Astrocyte of the spinal cord (primary cell): ENCODE measurements around the gene SYCN.

Source experiments
- DNase-seq: peaks from one replicate; pipeline ENCODE4 v3.0.0; 2011; ENCODE audit warnings: low read depth, low spot score
- H3K4me3 ChIP-seq: 2 replicates; pipeline ENCODE4 v1.5.1; 2011; ENCODE audit warnings: low read depth, mild to moderate bottlenecking, low read length, moderate library complexity
- CTCF ChIP-seq: IDR thresholded peaks from 2 replicates; pipeline ENCODE4 v1.5.1; 2012; ENCODE audit warnings: low read depth, mild to moderate bottlenecking, low read length, inconsistent platforms
- in situ Hi-C: cut with HindIII; loops from 2 replicates; pipeline ENCODE4 v1.10.0; 2017; ENCODE audit warnings: low sequenced_read_pairs

The SYCN gene

GRCh38 chr19:39181500-39182173 lies 22.4 kb downstream of the SYCN start:
- no peak for DNase-seq
- no peak for TF ChIP-seq CTCF
- in situ Hi-C loops, result no loop called here
- no peak overlapping the region for H3K4me3 ChIP-seq

GRCh38 chr19:39180749-39181148 lies 23.3 kb downstream of the SYCN start:
- in situ Hi-C loops, result no loop called here
- TF ChIP-seq CTCF, result no peak
- no peak overlapping the region for H3K4me3 ChIP-seq
- DNase-seq, result no peak

GRCh38 chr19:39179754-39180153 lies 24.3 kb downstream of the SYCN start:
- H3K4me3 ChIP-seq, result no peak overlapping the region

GRCh38 chr19:39178296-39179006 lies 25.6 kb downstream of the SYCN start:
- no peak for TF ChIP-seq CTCF
- DNase-seq, result no peak
- in situ Hi-C loops, result no loop called here
- H3K4me3 ChIP-seq, result no peak overlapping the region

More at GRCh38 chr19:39179754-39180153, 24.3 kb downstream of the SYCN start:
- in situ Hi-C loops, result no loop called here
- TF ChIP-seq CTCF, result no peak
- DNase-seq, result no peak

- in situ Hi-C loops, result no loop called here
- no peak for TF ChIP-seq CTCF
- no peak overlapping the region for H3K4me3 ChIP-seq
- DNase-seq, result no peak
Measured at GRCh38 chr19:39177736-39178135, 26.3 kb downstream of the SYCN start.

- DNase-seq, result no peak
- H3K4me3 ChIP-seq, result no peak overlapping the region
- in situ Hi-C loops, result no loop called here
- TF ChIP-seq CTCF, result no peak
Measured at GRCh38 chr19:39177110-39177699, 26.9 kb downstream of the SYCN start.
